Ovary (tissue), 9 donors: ENCODE measurements around the gene KRT39. TPM values are rescaled to one million over a fixed set of nuclear protein-coding genes. Genes with fewer than 3 reads are reported as not detected.

Experiments
- DNase-seq, 5 donors: peaks; one replicate each; pipeline ENCODE4 v3.0.0-alpha.2; 2019 to 2020
- H3K27ac ChIP-seq, 2 donors: fragments of 200-600 bp; one replicate each; pipeline versions ENCODE4 v1.5.1 to v1.8.0; 2019 to 2022
- H3K27me3 ChIP-seq: fragments of 200-600 bp; one replicate; pipeline ENCODE4 v1.8.0; 2022
- H3K36me3 ChIP-seq: fragments of 200-600 bp; sonication (generic); one replicate; pipeline ENCODE4 v1.5.1; 2019
- H3K4me1 ChIP-seq: one replicate; pipeline ENCODE4 v1.8.1; 2013; ENCODE audit warnings: mild to moderate bottlenecking, moderate library complexity; ENCODE audit not compliant: insufficient read depth
- H3K4me3 ChIP-seq: fragments of 200-600 bp; sonication (generic); one replicate; pipeline ENCODE4 v1.5.1; 2017
- H3K9me3 ChIP-seq, 2 donors: fragments of 200-600 bp in 1 of 2; sonication (generic) in 1 of 2; one replicate each; pipeline versions ENCODE4 v1.5.1 to v1.8.1; 2013 to 2019; ENCODE audit warnings: mild to moderate bottlenecking in 1 of 2, moderate library complexity in 1 of 2
- EP300 ChIP-seq: sonication (generic); formaldehyde crosslinking; IDR thresholded peaks from one replicate; pipeline ENCODE4 v1.6.1; 2017; ENCODE audit warnings: antibody characterized with exemption
- POLR2A ChIP-seq: fragments of 450-650 bp; IDR thresholded peaks from one replicate; pipeline ENCODE4 v1.6.1; 2017; ENCODE audit warnings: antibody characterized with exemption, mild to moderate bottlenecking, moderate library complexity
- WGBS, 3 donors: extraction: QIAGEN DNeasy Blood & Tissue Kit in 1 of 3; methylation state at CpG; one replicate each; pipeline versions ENCODE4 v1.1.5 to v1.1.7; 2013 to 2017; 5-methylcytosine and 5-hydroxymethylcytosine counted together
- intact Hi-C, 4 donors: fragments of 100-400 bp; cut with DNase I; formaldehyde crosslinking; loops; one replicate each; pipeline versions ENCODE4 v1.11.0 to v1.15.1; 2022 to 2023
- polyA plus RNA-seq, 2 donors: library from polyadenylated mRNA; stranded (reverse); fragments of 200-250 nt in 1 of 2; fragments of 350-450 nt in 1 of 2; fragmentation: Illumina TruSeq in 1 of 2; extraction: RNeasy Lipid Tissue Mini Kit (QIAGEN cat#74804) in 1 of 2; gene quantifications; one replicate each; pipeline ENCODE4 v1.2.3, GENCODE V29; 2013 to 2014
- total RNA-seq, 7 donors: library from RNA; depleted of rRNA in 2 of 7; stranded (reverse); fragments of >200 nt in 2 of 7; fragmentation: NEBNext Ultra II Directional in 3 of 7; extraction: Animal tissue kit (Norgen Biotek cat#: 25700) in 3 of 7; gene quantifications; one replicate each; pipeline versions ENCODE4 v1.1.0 to v1.2.4, GENCODE V29; 2016 to 2023
- TF ChIP-seq, protein P1 (sequence below), 3 donors: fragments of 450-650 bp in 2 of 3; fragments of 200-600 bp in 1 of 3; IDR thresholded peaks; one replicate each; pipeline versions ENCODE4 v1.5.1 to v1.8.0; 2016 to 2022; ENCODE audit warnings: antibody characterized with exemption in 3 of 3, mild to moderate bottlenecking in 1 of 3
- donor health status: DM: no; HTN: no; CAD: no; lungs with moderate emphysema.
- donor health status: DM: no; HTN: no; CAD: no.
- donor health status: Bipolar disorder and iron deficiency.
- donor health status: DM: yes; HTN: yes; CAD: no.
- donor health status: DM: no; HTN: no; CAD: no.
- donor health status: DM: yes; HTN: yes; CAD: no.

KRT39 gene
- total and polyA plus RNA-seq, 9 donors: 0.69 TPM; not detected in 8

DNA sequence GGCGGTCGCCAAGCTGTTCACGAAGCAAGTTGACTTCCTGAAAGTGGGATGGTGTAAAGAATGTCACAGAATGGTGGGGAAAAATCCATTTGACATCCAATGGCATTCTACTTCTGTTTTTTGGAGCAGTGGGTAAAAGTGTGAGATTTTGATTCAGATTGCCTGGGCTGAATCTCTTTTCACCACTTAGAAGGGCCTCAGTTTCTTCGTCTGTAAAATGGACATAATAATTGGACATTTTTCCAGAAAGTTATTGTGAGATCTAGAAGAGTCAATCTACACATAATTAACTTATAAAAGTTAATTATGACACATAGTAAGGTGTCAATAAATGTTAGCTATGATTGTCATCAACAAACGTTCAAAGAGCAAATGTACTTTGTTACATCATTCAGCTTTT is 14.4 kb upstream of the KRT39 start:
- Histone ChIP-seq H3K9me3 (no peaks in the 10 kb centered on the region), H3K4me3 (no peak overlapping the region), H3K27ac (no peak overlapping the region), H3K4me1 (peaks cover 2% of the 10 kb centered on the region), H3K36me3 (no peaks in the 10 kb centered on the region), H3K27me3 (no peaks in the 10 kb centered on the region)
- TF ChIP-seq EP300 (no peak), POLR2A (no peak)
- TF ChIP-seq, protein P1, sequence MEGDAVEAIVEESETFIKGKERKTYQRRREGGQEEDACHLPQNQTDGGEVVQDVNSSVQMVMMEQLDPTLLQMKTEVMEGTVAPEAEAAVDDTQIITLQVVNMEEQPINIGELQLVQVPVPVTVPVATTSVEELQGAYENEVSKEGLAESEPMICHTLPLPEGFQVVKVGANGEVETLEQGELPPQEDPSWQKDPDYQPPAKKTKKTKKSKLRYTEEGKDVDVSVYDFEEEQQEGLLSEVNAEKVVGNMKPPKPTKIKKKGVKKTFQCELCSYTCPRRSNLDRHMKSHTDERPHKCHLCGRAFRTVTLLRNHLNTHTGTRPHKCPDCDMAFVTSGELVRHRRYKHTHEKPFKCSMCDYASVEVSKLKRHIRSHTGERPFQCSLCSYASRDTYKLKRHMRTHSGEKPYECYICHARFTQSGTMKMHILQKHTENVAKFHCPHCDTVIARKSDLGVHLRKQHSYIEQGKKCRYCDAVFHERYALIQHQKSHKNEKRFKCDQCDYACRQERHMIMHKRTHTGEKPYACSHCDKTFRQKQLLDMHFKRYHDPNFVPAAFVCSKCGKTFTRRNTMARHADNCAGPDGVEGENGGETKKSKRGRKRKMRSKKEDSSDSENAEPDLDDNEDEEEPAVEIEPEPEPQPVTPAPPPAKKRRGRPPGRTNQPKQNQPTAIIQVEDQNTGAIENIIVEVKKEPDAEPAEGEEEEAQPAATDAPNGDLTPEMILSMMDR (IDR thresholded peaks at IDR 0.05): no peak
- DNase-seq: no peak
- whole genome bisulfite sequencing, 3 donors: 33 to 49% (median 39%) methylated on average over 5 of the region's 5 CpGs
- intact Hi-C loops: no loop called here

GRCh38 chr17:40980596-40980995 is 13.8 kb upstream of the KRT39 start:
- H3K9me3 ChIP-seq: no peaks in the 10 kb centered on the region
- H3K36me3 ChIP-seq: no peaks in the 10 kb centered on the region
- H3K4me1 ChIP-seq: peaks cover 2% of the 10 kb centered on the region
- intact Hi-C loops: no loop called here
- no peaks in the 10 kb centered on the region for H3K27me3 ChIP-seq
- no peak overlapping the region for H3K27ac ChIP-seq
- no peak overlapping the region for H3K4me3 ChIP-seq
- 1 to 7% (median 4%) methylated on average over 8 of the region's 8 CpGs for WGBS, 3 donors
- TF ChIP-seq, protein P1 (IDR thresholded peaks at IDR 0.05): no peak
- TF ChIP-seq POLR2A (no peak), EP300 (no peak)
- peak in 1 of 5 donors; percentile 24 for DNase-seq

GRCh38 chr17:40980117-40980516 is 13.4 kb upstream of the KRT39 start:
- TF ChIP-seq POLR2A (no peak), EP300 (no peak)
- TF ChIP-seq, protein P1 (IDR thresholded peaks at IDR 0.05): no peak
- H3K27me3 ChIP-seq: no peaks in the 10 kb centered on the region
- H3K4me1 ChIP-seq: peaks cover 2% of the 10 kb centered on the region
- H3K36me3 ChIP-seq: no peaks in the 10 kb centered on the region
- intact Hi-C loops: no loop called here
- H3K27ac ChIP-seq: no peak overlapping the region
- 89 to 94% (median 93%) methylated on average over 3 of the region's 3 CpGs for WGBS, 3 donors
- H3K9me3 ChIP-seq: no peaks in the 10 kb centered on the region
- no peak for DNase-seq
- H3K4me3 ChIP-seq: no peak overlapping the region

- H3K4me1 ChIP-seq: peaks cover 2% of the 10 kb centered on the region
- intact Hi-C loops: no loop called here
- no peaks in the 10 kb centered on the region for H3K9me3 ChIP-seq
- no peaks in the 10 kb centered on the region for H3K36me3 ChIP-seq
- H3K27me3 ChIP-seq: no peaks in the 10 kb centered on the region
- WGBS, 3 donors: 21 to 47% (median 28%) methylated on average over 13 of the region's 13 CpGs
- H3K4me3 ChIP-seq: no peak overlapping the region
- DNase-seq: no peak
- H3K27ac ChIP-seq: no peak overlapping the region
- TF ChIP-seq POLR2A (no peak), EP300 (no peak)
- TF ChIP-seq, protein P1 (IDR thresholded peaks at IDR 0.05): no peak
These were observed 11.9 kb upstream of the KRT39 start for GRCh38 chr17:40978575-40979151.
